GM20431 (cell line): ENCODE measurements around the gene TSPEAR.

Source experiments
- in situ Hi-C: fragments of 300-500 bp; cut with MseI, MboI; formaldehyde crosslinking; loops from one replicate; pipeline ENCODE4 v1.15.0; 2020; ENCODE audit warnings: low sequenced_read_pairs; ENCODE audit not compliant: unreplicated experiment

The TSPEAR gene

GRCh38 chr21:44724196-44724595 is 12.8 kb upstream of the TSPEAR start:
- in situ Hi-C loops = no loop called here

DNA sequence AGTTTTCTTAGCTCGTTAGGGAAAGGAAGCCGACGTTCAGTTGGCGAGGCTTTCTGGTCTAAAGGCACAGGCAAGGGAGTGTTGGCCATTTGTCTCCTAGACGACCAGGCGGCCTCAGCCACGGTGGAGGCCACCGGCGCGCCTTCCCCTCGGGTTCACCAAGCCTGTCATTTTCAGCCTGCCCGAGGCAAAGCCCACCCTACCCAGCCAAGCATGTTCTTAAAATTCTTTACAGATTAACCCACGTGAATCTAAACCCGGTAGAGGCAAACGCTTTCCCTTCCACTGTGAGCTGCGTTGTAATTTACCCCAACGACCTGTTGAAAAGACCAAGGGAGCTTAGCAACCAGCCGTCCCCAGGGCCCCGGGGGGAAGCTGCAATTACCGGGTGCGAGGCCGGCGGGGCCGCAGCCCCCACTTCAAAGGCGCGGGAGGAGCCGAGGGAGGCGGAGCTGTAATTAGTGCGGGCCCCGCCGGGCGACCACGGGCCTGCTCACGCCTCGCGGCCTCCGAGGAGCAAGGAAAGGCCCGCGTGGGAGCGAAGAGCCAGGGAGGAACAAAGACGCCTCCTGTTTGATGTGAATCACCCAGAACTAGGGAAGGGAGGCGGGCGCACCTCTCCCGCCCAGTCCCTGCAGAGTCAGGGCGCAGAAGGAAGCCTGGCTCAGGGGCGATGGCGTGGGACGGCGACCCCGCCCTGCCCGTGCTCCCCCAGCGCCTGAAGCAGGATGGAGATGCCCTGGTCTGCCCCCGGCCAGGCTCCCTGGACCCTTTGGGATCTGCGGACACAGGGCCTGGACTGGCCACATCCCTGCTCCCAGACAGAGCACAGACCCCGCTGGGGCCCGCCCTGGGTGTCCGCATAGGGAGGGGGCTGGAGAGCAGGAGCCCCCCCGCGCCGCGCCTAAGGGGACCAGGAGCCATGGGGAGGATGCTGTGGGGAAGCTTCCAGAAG is 12.1 kb upstream of the TSPEAR start:
- in situ Hi-C loops = no loop called here

GRCh38 chr21:44722731-44723130 is 11.4 kb upstream of the TSPEAR start:
- in situ Hi-C loops = no loop called here

DNA sequence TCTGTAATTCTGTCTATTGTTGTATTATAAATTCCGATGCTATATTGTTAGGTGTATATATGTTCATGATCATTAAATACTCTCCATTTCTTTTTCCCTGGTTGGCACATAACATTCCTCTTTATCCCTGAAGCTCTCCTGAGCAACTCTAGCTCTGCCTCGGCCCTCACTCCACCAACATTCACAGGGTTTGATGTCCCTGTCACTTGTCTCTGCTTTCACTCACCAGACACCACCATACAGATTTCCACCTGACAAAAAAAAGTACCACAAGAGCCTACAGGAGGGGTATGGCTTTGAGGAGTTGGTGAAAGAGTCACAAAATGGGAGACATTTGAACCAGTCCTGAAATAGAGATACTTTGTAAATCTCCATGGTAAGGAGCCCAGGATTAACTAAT is 8.8 kb upstream of the TSPEAR start:
- in situ Hi-C loops = no loop called here

GRCh38 chr21:44718571-44718970 is 7.2 kb upstream of the TSPEAR start:
- in situ Hi-C loops = no loop called here

DNA sequence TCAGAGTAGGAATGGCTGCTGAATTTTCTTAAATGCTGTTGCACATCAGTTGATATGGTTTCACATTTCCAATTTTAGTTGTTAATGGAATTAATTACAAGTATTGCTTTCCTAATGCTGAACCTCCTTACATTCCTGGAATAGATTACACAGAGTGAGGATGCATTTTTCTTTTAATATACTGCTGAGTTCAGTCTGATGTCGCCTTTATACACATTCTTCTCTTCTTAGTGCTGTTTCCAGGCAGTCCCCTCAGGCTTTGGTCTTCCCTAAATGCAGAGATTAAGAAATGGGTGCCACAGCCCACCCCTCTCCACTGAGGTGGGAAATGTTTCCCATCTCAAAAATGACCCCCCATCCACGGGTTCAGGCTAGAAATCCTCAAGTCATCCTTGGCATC is 6.7 kb upstream of the TSPEAR start:
- in situ Hi-C loops = no loop called here

- in situ Hi-C loops = no loop called here
Measured at GRCh38 chr21:44716984-44717383, 5.6 kb upstream of the TSPEAR start.

DNA sequence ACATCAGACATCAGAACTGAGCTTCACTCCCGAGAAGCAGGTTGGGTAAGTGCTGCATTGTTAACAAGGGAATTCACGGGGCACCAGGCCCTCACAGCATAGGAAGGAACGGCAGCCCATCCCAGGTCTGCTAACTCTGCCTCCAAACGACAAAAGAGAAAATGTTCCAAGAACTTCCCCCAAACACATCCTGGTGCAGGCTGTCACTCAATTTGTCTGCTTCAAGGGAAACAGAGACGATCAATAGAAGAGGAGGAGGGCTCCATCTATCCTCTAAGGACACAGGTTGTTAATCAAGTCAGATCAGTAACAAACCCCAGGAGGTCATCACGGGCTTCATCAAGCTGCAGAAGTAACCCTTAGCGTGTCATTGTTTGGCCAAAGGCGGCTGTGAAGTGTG is 3.5 kb upstream of the TSPEAR start:
- in situ Hi-C loops = no loop called here

DNA sequence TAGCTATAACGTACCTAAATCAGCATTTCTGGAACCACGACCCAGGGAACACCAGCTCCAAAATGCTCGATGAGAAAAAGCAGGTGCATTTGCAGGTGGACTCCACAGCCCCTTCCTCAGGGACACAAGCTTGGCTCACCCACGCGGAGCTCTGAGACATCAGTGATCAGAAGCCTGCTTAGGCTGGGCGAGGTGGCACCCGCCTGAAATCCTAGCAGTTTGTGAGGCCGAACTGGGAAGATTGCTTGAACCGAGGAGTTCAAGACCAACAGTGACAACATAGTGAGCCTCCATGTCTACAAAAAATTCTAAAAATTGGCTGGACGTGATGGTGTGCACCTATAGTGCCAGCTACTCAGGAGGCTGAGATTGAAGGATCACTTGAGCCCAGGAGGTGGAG is 2.5 kb upstream of the TSPEAR start:
- in situ Hi-C loops = no loop called here

GRCh38 chr21:44713130-44713529 is 1.8 kb upstream of the TSPEAR start:
- in situ Hi-C loops = no loop called here

DNA sequence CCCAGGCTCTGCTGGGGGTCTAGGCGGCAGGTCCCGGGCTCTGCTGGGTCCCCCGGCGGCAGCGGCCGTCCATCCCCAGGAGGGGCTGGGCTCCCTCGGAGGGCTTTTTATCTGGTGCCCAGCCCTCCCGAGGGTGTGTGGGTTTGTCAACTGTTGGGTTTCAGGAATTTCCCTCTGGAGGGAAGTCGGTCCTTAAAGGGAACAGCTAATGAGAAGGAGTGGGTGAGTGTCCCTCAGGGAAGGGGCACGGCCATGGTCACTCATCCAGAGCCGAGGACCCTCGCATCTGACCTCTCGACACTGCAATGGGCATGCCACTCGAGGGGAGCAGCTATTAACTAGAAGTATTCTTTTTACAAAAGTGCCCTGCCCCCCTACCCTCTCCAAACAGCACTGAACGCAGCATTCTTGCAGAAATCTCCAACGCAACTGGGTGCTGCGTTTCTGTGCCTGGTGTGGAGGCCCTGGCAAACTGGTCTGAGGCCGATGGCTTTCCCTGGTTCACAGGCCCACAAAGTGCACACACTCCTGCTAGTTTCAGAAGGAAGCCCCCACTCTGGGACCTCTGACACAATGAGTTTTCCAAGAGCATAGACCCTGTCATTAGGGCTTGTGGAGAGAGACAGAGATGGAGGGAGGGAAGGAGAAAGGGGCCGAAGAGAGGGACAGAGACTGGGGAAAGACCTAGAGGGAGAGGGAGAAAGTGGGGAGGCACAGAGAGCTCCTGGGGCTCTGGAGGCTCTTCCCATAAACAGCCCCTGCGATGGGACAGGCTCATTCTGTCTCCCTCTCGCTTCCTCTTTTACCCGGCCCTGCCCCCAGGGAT is 1.0 kb upstream of the TSPEAR start:
- in situ Hi-C loops = no loop called here

DNA sequence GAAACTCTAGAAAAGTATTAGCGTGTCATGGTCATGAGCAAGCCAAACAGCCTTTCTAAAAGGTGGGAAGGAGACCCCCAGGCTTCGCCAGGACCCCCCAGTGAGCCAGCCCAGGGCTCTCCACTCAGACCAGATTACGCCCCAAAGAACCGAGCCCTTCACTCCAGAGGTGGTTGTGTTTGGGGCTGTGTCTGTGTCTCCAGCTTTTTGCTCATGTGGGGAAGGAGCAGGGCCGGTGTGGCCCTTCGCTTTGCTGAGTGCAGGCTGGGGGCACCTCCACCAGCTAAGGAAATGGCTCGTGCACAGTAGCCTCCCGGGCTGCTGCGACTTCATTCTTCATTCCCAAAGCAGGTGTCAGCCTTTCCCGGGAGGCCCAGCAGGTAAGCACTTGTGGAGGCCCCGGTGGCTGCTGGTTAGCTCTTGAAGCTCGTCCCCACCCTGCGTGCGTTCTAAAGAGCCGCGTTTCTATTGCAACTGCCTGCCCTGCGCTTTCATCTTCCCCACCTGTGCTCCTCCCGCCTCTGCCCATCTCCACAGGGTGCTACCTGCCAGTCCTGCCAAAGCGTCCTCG is 531 bp downstream of the TSPEAR start:
- in situ Hi-C loops = no loop called here

GRCh38 chr21:44710294-44710665 is 1.1 kb downstream of the TSPEAR start:
- in situ Hi-C loops = no loop called here

DNA sequence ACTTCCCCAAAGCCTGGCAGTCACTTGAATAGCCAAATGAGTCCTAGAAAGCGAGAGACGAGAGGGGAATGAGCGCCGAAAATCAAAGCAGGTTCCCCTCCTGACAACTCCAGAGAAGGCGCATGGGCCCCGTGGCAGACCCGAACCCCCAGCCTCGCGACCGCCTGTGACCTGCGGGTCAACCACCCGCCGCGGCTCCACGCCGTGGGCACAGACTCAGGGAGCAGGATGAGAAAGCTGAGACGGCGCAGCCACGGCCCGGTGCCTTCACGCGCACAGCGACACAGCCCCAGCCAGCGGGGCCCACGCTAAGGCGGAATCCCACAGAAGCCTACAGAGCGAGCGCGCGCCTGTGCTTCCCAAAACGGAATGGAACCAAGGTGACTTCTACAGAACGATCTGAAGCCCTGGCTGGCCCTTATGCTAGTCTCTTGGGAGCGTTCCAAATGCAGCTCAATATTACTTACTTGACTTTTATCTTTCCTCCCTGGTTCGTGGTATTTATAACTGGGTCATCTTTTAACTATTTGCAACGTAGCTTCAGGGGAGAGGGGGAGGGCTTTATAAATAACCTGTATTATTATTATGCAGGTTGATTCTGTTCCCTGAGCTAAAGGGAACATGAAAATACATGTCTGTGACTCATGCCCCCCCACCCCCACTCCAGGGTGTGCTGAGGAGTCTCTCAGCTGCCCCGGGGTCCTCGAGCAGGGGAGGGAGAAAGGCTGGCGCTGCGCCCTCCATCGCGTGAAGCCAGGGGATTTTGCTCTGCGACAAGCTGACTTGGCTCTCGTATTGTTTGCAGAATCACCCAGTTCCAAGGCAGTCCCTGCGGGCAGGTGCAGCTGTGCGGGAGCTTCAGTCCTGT is 1.7 kb downstream of the TSPEAR start:
- in situ Hi-C loops = no loop called here

GRCh38 chr21:44708866-44709425 is 2.4 kb downstream of the TSPEAR start:
- in situ Hi-C loops = no loop called here

GRCh38 chr21:44708213-44708865 is 3.0 kb downstream of the TSPEAR start:
- in situ Hi-C loops = no loop called here

- in situ Hi-C loops = no loop called here
Measured at GRCh38 chr21:44706706-44707581, 4.4 kb downstream of the TSPEAR start.

DNA sequence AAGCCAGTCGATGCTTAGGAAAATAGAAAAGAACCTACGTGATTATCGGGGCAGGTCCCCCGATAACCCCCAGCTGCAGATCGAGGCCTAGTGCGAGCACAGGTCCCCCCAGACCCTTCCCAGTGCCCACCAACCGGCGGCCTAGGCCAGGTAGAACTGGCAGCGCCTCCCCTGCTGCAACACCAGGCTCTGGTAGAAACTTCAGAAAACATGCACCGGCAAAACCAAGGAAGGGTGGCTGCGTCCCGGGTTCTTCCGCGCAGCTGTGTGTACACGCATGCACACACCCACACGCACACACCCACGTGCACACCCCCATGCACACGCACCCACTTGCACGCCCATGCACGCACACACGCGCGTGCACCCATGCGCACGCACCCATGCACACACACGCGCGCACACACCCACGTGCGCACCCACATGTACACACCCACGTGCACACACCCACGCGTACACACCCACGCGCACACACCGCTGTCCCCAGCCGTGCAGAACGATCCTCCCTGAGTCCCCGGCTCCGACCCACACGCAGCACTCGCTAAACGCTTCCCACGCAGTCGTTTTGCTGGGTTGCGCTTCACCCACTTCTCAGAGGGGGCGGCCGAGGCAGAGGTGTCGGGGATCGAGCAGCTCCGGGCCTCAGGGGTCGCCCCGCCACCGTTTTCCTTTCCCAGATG is 5.2 kb downstream of the TSPEAR start:
- in situ Hi-C loops = no loop called here
